Endothelial cell of umbilical vein (primary cell): ENCODE measurements around the gene NBPF11.
"Not testable (repeated sequence)": the region's sequence is repeated elsewhere in the genome, so short reads cannot be mapped to it uniquely, and the experiment has no call there.

Experiments used
- CTCF ChIP-seq, 2 donors: IDR thresholded peaks; 1 replicate in 1 of 2; 2 replicates in 1 of 2; pipeline ENCODE4 v1.5.1; 2011; ENCODE audit warnings: low read length in 2 of 2, mild to moderate bottlenecking in 2 of 2, moderate library complexity in 2 of 2, control low read depth in 1 of 2, inconsistent platforms in 1 of 2, low read depth in 1 of 2; ENCODE audit not compliant: insufficient read depth in 1 of 2; ENCODE audit errors: extremely low read depth in 1 of 2
- EZH2 ChIP-seq: IDR thresholded peaks from 2 replicates; pipeline ENCODE4 v1.6.1; 2012; ENCODE audit warnings: borderline replicate concordance, low read depth, mild to moderate bottlenecking, moderate library complexity, low read length, inconsistent platforms; ENCODE audit not compliant: severe bottlenecking
- FOS ChIP-seq: IDR thresholded peaks from 2 replicates; pipeline ENCODE4 v1.6.1; 2011; ENCODE audit warnings: mild to moderate bottlenecking, low read length, moderate library complexity, borderline replicate concordance; ENCODE audit not compliant: insufficient read depth
- GATA2 ChIP-seq: IDR thresholded peaks from 2 replicates; pipeline ENCODE4 v1.7.0; 2011; ENCODE audit warnings: low read depth, mild to moderate bottlenecking, moderate library complexity, mixed read lengths, low read length; ENCODE audit not compliant: insufficient read length, insufficient read depth
- JUN ChIP-seq: IDR thresholded peaks from 2 replicates; pipeline ENCODE4 v1.6.1; 2011; ENCODE audit warnings: borderline replicate concordance, low read depth; ENCODE audit not compliant: insufficient read length, insufficient read depth
- MAX ChIP-seq: IDR thresholded peaks from 2 replicates; pipeline ENCODE4 v1.6.1; 2011; ENCODE audit not compliant: insufficient read depth, insufficient read length
- MYC ChIP-seq: IDR thresholded peaks from one replicate; pipeline ENCODE4 v1.6.1; 2011; ENCODE audit warnings: mild to moderate bottlenecking, low read depth, low read length
- POLR2A ChIP-seq: IDR thresholded peaks from 2 replicates; pipeline ENCODE4 v1.6.1; 2012; ENCODE audit warnings: low read depth, mild to moderate bottlenecking, control low read depth, low read length
- POLR2AphosphoS5 ChIP-seq: IDR thresholded peaks from 2 replicates; pipeline ENCODE4 v1.6.1; 2012; ENCODE audit warnings: low read depth, mild to moderate bottlenecking, control low read depth, low read length, moderate library complexity; ENCODE audit not compliant: insufficient read depth

- TF ChIP-seq CTCF (IDR thresholded peaks at IDR 0.05; ENCODE audit: extremely low read depth in 1 of 2, insufficient read depth in 1 of 2, low read depth in 1 of 2, low read length in 2 of 2); EZH2; MAX; GATA2; POLR2A; POLR2AphosphoS5; MYC; FOS; JUN: not testable (repeated sequence)
Measured at GRCh38 chr1:148152795-148153194, 714 bp upstream of the NBPF11 start.
